SK-N-MC (cell line): ENCODE data around the gene GNAT3.

Experiments used
- EZH2 ChIP-seq: fragments of 200-600 bp; sonication (generic); IDR thresholded peaks from one replicate; pipeline ENCODE4 v1.6.1; 2017; ENCODE audit warnings: antibody characterized with exemption
- FOXP2 ChIP-seq: optimal IDR thresholded peaks from 2 replicates; pipeline ENCODE3; 2011; ENCODE audit warnings: mild to moderate bottlenecking, moderate library complexity; ENCODE audit not compliant: insufficient read depth; ENCODE audit errors: extremely low read length, control extremely low read depth
- POLR2AphosphoS5 ChIP-seq: IDR thresholded peaks from 2 replicates; pipeline ENCODE4 v1.6.1; 2012; ENCODE audit warnings: mild to moderate bottlenecking, low read depth, low read length, borderline replicate concordance

DNA sequence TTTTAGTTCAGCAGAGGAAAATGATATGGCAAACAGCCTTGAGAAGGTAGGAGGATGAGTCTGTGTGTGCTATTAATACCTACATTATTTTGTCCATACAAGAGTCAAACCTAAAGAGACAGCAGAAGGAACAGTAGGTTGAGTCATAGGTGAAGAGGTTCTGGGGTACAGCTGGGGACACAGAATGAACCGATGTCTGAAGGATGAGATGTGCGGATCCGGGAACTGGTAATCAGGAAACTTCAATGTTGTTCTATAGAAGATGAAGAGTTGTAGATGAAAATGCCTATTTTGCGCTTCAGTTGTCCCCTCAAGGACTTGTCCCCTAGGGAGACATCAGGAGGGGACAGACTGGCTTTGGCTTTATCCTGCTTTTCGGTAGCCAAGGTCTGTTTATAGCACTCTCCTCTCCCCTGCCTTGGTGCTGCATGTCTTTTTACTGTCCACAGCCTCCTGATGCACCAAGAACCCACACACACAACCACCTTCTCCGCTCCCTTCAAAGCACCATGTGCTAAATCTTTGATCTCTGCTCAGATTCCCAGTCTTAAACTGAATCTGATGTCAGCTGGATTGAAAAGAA is 94.6 kb downstream of the GNAT3 start:
- TF ChIP-seq EZH2 (no peak), POLR2AphosphoS5 (no peak), FOXP2 (no peak)
